HepG2 (cell line): ENCODE results near the gene TMEM44. TPM values are rescaled to one million over a fixed set of nuclear protein-coding genes. Genes with fewer than 3 reads are reported as not detected.
A peak's percentile ranks its signal among the peaks of the same experiment; 100 is the strongest.

Source experiments
- CREM ChIP-seq, 2 experiments: sonication (generic) in 1 of 2; formaldehyde crosslinking in 1 of 2; IDR thresholded peaks; 2 replicates each; pipeline versions ENCODE4 v1.4.0 to v1.6.1; 2016 to 2020; ENCODE audit warnings: antibody characterized with exemption in 1 of 2, mild to moderate bottlenecking in 1 of 2, missing genetic modification reagents in 1 of 2
- ELF1 ChIP-seq: sonication (generic); formaldehyde crosslinking; IDR thresholded peaks from 2 replicates; pipeline ENCODE4 v1.4.0; 2020; ENCODE audit warnings: missing genetic modification reagents
- KAT8 ChIP-seq: IDR thresholded peaks from 2 replicates; pipeline ENCODE4 v1.6.1; 2016; ENCODE audit warnings: missing genetic modification reagents, missing compliant biosample characterization
- ONECUT2 ChIP-seq: sonication (generic); formaldehyde crosslinking; IDR thresholded peaks from 2 replicates; pipeline ENCODE4 v1.4.0; 2020; ENCODE audit warnings: missing genetic modification reagents
- RELA ChIP-seq: sonication (generic); formaldehyde crosslinking; IDR thresholded peaks from 2 replicates; pipeline ENCODE4 v1.4.0; 2020; ENCODE audit warnings: missing genetic modification reagents
- RNF2 ChIP-seq: fragments of 450-650 bp; conservative IDR thresholded peaks from 2 replicates; pipeline ENCODE4 v1.6.1; 2016; ENCODE audit warnings: low read depth
- RXRA ChIP-seq: sonication (generic); formaldehyde crosslinking; IDR thresholded peaks from 2 replicates; pipeline ENCODE4 v1.5.1; 2020; ENCODE audit warnings: missing genetic modification reagents
- TRIM24 ChIP-seq: sonication (generic); formaldehyde crosslinking; IDR thresholded peaks from 2 replicates; pipeline ENCODE4 v1.8.0; 2022; ENCODE audit warnings: mild to moderate bottlenecking, missing genetic modification reagents
- TSC22D2 ChIP-seq: sonication (generic); formaldehyde crosslinking; IDR thresholded peaks from 2 replicates; pipeline ENCODE4 v1.5.1; 2020; ENCODE audit warnings: missing genetic modification reagents, mild to moderate bottlenecking, borderline replicate concordance
- ZFP37 ChIP-seq: sonication (generic); formaldehyde crosslinking; IDR thresholded peaks from 2 replicates; pipeline ENCODE4 v1.4.0; 2020; ENCODE audit warnings: missing genetic modification reagents, borderline replicate concordance
- ZNF292 ChIP-seq: sonication (generic); formaldehyde crosslinking; IDR thresholded peaks from 2 replicates; pipeline ENCODE4 v1.8.1; 2022; ENCODE audit warnings: mild to moderate bottlenecking, low read depth, missing genetic modification reagents, borderline replicate concordance
- ZNF431 ChIP-seq: sonication (generic); formaldehyde crosslinking; IDR thresholded peaks from 2 replicates; pipeline ENCODE4 v1.9.0; 2022; ENCODE audit warnings: missing genetic modification reagents, low read depth, mild to moderate bottlenecking, borderline replicate concordance
- ZNF510 ChIP-seq: sonication (generic); formaldehyde crosslinking; IDR thresholded peaks from 2 replicates; pipeline ENCODE4 v1.4.0; 2020; ENCODE audit warnings: low read depth, mild to moderate bottlenecking, missing genetic modification reagents
- ZNF547 ChIP-seq: sonication (generic); formaldehyde crosslinking; IDR thresholded peaks from 2 replicates; pipeline ENCODE4 v1.5.1; 2020; ENCODE audit warnings: mild to moderate bottlenecking, missing genetic modification reagents
- ZNF558 ChIP-seq: sonication (generic); formaldehyde crosslinking; IDR thresholded peaks from 2 replicates; pipeline ENCODE4 v1.9.0; 2022; ENCODE audit warnings: mild to moderate bottlenecking, missing genetic modification reagents, borderline replicate concordance
- ZNF670 ChIP-seq: sonication (generic); formaldehyde crosslinking; IDR thresholded peaks from 2 replicates; pipeline ENCODE4 v1.8.0; 2022; ENCODE audit warnings: mild to moderate bottlenecking, missing genetic modification reagents, borderline replicate concordance
- ZNF720 ChIP-seq: sonication (generic); formaldehyde crosslinking; IDR thresholded peaks from 2 replicates; pipeline ENCODE4 v1.4.0; 2020; ENCODE audit warnings: missing genetic modification reagents
- ZNF777 ChIP-seq: sonication (generic); formaldehyde crosslinking; IDR thresholded peaks from 2 replicates; pipeline ENCODE4 v1.4.0; 2020; ENCODE audit warnings: missing genetic modification reagents
- ZSCAN21 ChIP-seq: sonication (generic); formaldehyde crosslinking; IDR thresholded peaks from 2 replicates; pipeline ENCODE4 v1.8.0; 2022; ENCODE audit warnings: mild to moderate bottlenecking, missing genetic modification reagents, moderate library complexity, borderline replicate concordance
- polyA plus RNA-seq, 8 experiments: library from polyadenylated mRNA; depleted of rRNA in 3 of 8; stranded (reverse) in 7 of 8; unstranded in 1 of 8; fragments of >200 nt; fragmentation: Illumina TruSeq in 4 of 8; extraction: Trizol in 4 of 8; gene quantifications; 2 replicates each; pipeline versions ENCODE4 v1.2.1 to v1.2.3, GENCODE V29; 2011 to 2016; ENCODE audit warnings: low read depth in 4 of 8, missing spikeins in 1 of 8, mixed read lengths in 1 of 8; ENCODE audit not compliant: insufficient read depth in 1 of 8
- total RNA-seq, 5 experiments: library from RNA; depleted of rRNA; stranded (reverse); fragments of >200 nt; fragmentation: Illumina TruSeq; extraction: Trizol; gene quantifications; 2 replicates each; pipeline ENCODE4 v1.2.3, GENCODE V29; 2016; ENCODE audit warnings: low read depth in 1 of 5
- TF ChIP-seq, protein P1 (sequence below): sonication (generic); formaldehyde crosslinking; IDR thresholded peaks from 2 replicates; pipeline ENCODE4 v1.8.0; 2022; ENCODE audit warnings: missing genetic modification reagents, mild to moderate bottlenecking, inconsistent platforms, borderline replicate concordance
- TF ChIP-seq, protein P2 (sequence below): sonication (generic); formaldehyde crosslinking; IDR thresholded peaks from 2 replicates; pipeline ENCODE4 v1.4.0; 2020; ENCODE audit warnings: missing genetic modification reagents, borderline replicate concordance
- TF ChIP-seq, protein P3 (sequence below): sonication (generic); formaldehyde crosslinking; IDR thresholded peaks from 2 replicates; pipeline ENCODE4 v1.4.0; 2020; ENCODE audit warnings: low read depth, mild to moderate bottlenecking, missing genetic modification reagents
- TF ChIP-seq, protein P4 (sequence below): sonication (generic); formaldehyde crosslinking; IDR thresholded peaks from 2 replicates; pipeline ENCODE4 v1.4.0; 2020; ENCODE audit warnings: low read depth, mild to moderate bottlenecking, missing genetic modification reagents

Gene TMEM44
- total and polyA plus RNA-seq, 2 of the 13 experiments (the other 11 are each of a cell fraction or from before 2014, with no cell fraction given) = 7.3 to 13.8 TPM

DNA sequence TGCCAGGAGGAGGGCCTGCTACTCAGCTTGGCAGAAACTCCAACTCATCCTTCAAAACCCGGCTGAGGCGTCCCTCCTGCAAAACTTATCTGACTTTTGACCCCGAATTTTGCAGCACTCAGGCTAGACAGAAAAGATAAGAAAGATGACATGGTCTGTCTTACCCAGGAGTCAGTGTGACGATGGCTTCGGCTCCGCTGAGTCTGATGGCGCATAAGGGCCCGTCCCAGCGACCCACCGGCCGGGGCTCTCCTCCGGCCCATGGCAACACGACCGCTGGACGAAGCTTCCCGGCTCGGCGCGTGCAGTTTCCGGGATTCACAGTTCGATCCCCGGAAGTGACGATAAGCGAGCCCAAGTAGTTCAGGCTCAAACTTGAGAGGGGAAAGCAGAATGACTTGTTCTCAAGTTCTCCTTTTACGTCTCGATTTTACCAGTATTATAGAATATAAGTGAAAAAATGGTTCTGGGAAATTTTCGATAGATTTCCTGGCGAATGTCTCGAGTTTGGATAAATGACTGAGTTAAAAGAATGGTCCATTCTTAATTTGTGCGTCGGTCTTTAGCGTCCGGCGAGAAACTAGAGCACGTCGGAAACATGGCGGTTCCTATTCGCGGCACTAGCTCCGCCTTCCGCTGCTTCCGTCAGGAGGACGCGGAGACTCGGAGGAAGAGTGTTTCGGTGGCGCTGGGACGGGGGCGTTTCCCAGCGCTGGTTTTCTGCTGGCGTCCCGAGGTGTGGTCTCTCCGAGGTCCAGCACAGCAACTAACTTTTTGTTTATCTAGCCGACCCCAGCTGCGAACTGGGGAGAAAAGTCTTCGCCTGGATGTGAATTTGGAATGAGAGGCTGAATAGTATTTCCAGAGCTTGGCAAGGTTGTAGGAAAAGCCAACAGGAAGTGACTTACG, 38.9 kb upstream of the TMEM44 start, which contains the start of gene LSG1 (continued):
- TF ChIP-seq, protein P1, sequence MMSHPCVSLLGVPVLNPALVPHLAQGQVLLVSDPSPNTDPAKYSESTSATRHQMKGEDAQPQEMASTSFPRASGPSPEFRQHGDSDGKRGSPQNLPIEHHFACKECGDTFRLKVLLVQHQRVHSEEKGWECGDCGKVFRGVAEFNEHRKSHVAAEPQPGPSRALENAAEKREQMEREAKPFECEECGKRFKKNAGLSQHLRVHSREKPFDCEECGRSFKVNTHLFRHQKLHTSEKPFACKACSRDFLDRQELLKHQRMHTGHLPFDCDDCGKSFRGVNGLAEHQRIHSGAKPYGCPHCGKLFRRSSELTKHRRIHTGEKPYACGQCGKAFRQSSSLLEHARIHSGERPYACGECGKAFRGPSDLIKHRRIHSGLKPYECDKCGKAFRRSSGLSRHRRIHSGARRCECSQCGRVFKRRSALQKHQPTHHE (CRISPR knock-in tag) = peak; percentile 84; the same call in 1 of the 2 replicates
- TF ChIP-seq KAT8 (CRISPR knock-in tag) (peak; percentile 99), ZNF292 (no peak), ZFP37 (CRISPR knock-in tag) (peak; percentile 50; the same call in 1 of the 2 replicates), RNF2 (no peak; the same call in none of the 2 replicates), ZNF431 (0 out of 2 replicates have a peak, but pooled peaks have one; percentile 69), ZNF777 (CRISPR knock-in tag) (0 out of 2 replicates have a peak, but pooled peaks have one; percentile 46), CREM (IDR thresholded peaks at IDR 0.05) (peak; percentile 96), CREM (CRISPR knock-in tag; IDR thresholded peaks at IDR 0.05) (no peak), ZNF670 (peak; percentile 96), ZNF558 (CRISPR knock-in tag) (no peak), ZNF510 (CRISPR knock-in tag) (0 out of 2 replicates have a peak, but pooled peaks have one; percentile 61), ONECUT2 (peak; percentile 58), ZSCAN21 (CRISPR knock-in tag) (peak; percentile 50; the same call in 1 of the 2 replicates), TRIM24 (CRISPR knock-in tag) (no peak), RXRA (CRISPR knock-in tag) (peak; percentile 60; the same call in 1 of the 2 replicates), ZNF547 (CRISPR knock-in tag) (no peak; the same call in 1 of the 2 replicates), RELA (no peak), TSC22D2 (CRISPR knock-in tag) (no peak), ELF1 (CRISPR knock-in tag) (peak; percentile 91), ZNF720 (CRISPR knock-in tag) (no peak)
- TF ChIP-seq, protein P2, sequence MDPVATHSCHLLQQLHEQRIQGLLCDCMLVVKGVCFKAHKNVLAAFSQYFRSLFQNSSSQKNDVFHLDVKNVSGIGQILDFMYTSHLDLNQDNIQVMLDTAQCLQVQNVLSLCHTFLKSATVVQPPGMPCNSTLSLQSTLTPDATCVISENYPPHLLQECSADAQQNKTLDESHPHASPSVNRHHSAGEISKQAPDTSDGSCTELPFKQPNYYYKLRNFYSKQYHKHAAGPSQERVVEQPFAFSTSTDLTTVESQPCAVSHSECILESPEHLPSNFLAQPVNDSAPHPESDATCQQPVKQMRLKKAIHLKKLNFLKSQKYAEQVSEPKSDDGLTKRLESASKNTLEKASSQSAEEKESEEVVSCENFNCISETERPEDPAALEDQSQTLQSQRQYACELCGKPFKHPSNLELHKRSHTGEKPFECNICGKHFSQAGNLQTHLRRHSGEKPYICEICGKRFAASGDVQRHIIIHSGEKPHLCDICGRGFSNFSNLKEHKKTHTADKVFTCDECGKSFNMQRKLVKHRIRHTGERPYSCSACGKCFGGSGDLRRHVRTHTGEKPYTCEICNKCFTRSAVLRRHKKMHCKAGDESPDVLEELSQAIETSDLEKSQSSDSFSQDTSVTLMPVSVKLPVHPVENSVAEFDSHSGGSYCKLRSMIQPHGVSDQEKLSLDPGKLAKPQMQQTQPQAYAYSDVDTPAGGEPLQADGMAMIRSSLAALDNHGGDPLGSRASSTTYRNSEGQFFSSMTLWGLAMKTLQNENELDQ (CRISPR knock-in tag) = no peak
- TF ChIP-seq, protein P3, sequence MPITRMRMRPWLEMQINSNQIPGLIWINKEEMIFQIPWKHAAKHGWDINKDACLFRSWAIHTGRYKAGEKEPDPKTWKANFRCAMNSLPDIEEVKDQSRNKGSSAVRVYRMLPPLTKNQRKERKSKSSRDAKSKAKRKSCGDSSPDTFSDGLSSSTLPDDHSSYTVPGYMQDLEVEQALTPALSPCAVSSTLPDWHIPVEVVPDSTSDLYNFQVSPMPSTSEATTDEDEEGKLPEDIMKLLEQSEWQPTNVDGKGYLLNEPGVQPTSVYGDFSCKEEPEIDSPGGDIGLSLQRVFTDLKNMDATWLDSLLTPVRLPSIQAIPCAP = no peak
- TF ChIP-seq, protein P4, sequence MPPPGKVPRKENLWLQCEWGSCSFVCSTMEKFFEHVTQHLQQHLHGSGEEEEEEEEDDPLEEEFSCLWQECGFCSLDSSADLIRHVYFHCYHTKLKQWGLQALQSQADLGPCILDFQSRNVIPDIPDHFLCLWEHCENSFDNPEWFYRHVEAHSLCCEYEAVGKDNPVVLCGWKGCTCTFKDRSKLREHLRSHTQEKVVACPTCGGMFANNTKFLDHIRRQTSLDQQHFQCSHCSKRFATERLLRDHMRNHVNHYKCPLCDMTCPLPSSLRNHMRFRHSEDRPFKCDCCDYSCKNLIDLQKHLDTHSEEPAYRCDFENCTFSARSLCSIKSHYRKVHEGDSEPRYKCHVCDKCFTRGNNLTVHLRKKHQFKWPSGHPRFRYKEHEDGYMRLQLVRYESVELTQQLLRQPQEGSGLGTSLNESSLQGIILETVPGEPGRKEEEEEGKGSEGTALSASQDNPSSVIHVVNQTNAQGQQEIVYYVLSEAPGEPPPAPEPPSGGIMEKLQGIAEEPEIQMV = no peak
